ENCODE results near the gene CLEC16A.
"Not testable (repeated sequence)": the region's sequence is repeated elsewhere in the genome, so short reads cannot be mapped to it uniquely, and the experiment has no call there.

CLEC16A gene

GRCh38 chr16:10944249-10945064 lies at the start of gene CLEC16A:
TSS of gene CLEC16A (plus strand) at chr16:10944564. CDS start at chr16:10944718, 154 bp downstream.
- ATAC-seq: peak; percentile 77 to 82

- ATAC-seq: no peak
Observed at GRCh38 chr16:10895053-10895946, 49.1 kb upstream of the CLEC16A start.

- no peak for ATAC-seq
Observed at GRCh38 chr16:10896165-10896564, 48.2 kb upstream of the CLEC16A start.

- ATAC-seq: no peak
Observed at GRCh38 chr16:10896723-10897122, 47.6 kb upstream of the CLEC16A start.

GRCh38 chr16:10897134-10897533 lies 47.2 kb upstream of the CLEC16A start:
- ATAC-seq: no peak

- ATAC-seq: no peak
Observed at GRCh38 chr16:10902999-10903398, 41.4 kb upstream of the CLEC16A start.

- no peak for ATAC-seq
Observed at GRCh38 chr16:10906482-10906881, 37.9 kb upstream of the CLEC16A start.

GRCh38 chr16:10906914-10907756 lies 37.2 kb upstream of the CLEC16A start:
- no peak for ATAC-seq

- no peak for ATAC-seq
Observed at GRCh38 chr16:10907757-10908045, 36.7 kb upstream of the CLEC16A start.

- no peak for ATAC-seq
Observed at GRCh38 chr16:10911267-10911666, 33.1 kb upstream of the CLEC16A start.

- no peak for ATAC-seq
Observed at GRCh38 chr16:10916534-10916933, 27.8 kb upstream of the CLEC16A start.

- peak; percentile 65 to 74 for ATAC-seq
Observed at GRCh38 chr16:10918294-10919002, 25.9 kb upstream of the CLEC16A start.

GRCh38 chr16:10919003-10919351 lies 25.4 kb upstream of the CLEC16A start:
- no peak for ATAC-seq

GRCh38 chr16:10920726-10921427 lies 23.5 kb upstream of the CLEC16A start:
- ATAC-seq: no peak

- no peak for ATAC-seq
Observed at GRCh38 chr16:10921536-10922327, 22.6 kb upstream of the CLEC16A start.

GRCh38 chr16:10922328-10923145 lies 21.8 kb upstream of the CLEC16A start:
- no peak for ATAC-seq

GRCh38 chr16:10923146-10923649 lies 21.2 kb upstream of the CLEC16A start:
- no peak for ATAC-seq

GRCh38 chr16:10923650-10924214 lies 20.6 kb upstream of the CLEC16A start:
- no peak for ATAC-seq

GRCh38 chr16:10925285-10925684 lies 19.1 kb upstream of the CLEC16A start:
- not testable (repeated sequence) for ATAC-seq

Data from activated CD4-positive, CD25-positive, alpha-beta regulatory T cell treated with anti-CD3 and anti-CD28 coated beads, Interleukin-2, amount 50 U/mL, for 24 hours (primary cell).